ENCODE measurements around the gene SLC22A8.

- TF ChIP-seq CTCF (conservative IDR thresholded peaks at IDR 0.05; ENCODE audit: low read depth, low read length) = no peak
- TF ChIP-seq EZH2 (IDR thresholded peaks at IDR 0.05; ENCODE audit: low read length, unreplicated experiment) = no peak
- TF ChIP-seq EZH2phosphoT487 (IDR thresholded peaks at IDR 0.05; ENCODE audit: borderline replicate concordance, low read length) = no peak
Measured at GRCh38 chr11:63012839-63013238, 2.8 kb downstream of the SLC22A8 start.

Data from PC-3 (cell line).